Upper lobe of left lung (tissue), 4 donors: ENCODE data around the gene CSPG4.

ENCODE experiments used
- EP300 ChIP-seq, 4 donors: sonication (generic); formaldehyde crosslinking; IDR thresholded peaks; one replicate each; pipeline ENCODE4 v1.5.1; 2017; ENCODE audit warnings: antibody characterized with exemption in 4 of 4, control low read depth in 2 of 4
- POLR2A ChIP-seq, 4 donors: fragments of 450-650 bp; IDR thresholded peaks; one replicate each; pipeline ENCODE4 v1.5.1; 2016 to 2017; ENCODE audit warnings: antibody characterized with exemption in 4 of 4, mild to moderate bottlenecking in 2 of 4
- TF ChIP-seq, protein P1 (sequence below), 6 experiments: fragments of 450-650 bp in 4 of 6; fragments of 200-600 bp in 2 of 6; sonication (generic) in 2 of 6; IDR thresholded peaks; one replicate each; pipeline ENCODE4 v1.5.1; 2016 to 2019; ENCODE audit warnings: antibody characterized with exemption in 6 of 6

DNA sequence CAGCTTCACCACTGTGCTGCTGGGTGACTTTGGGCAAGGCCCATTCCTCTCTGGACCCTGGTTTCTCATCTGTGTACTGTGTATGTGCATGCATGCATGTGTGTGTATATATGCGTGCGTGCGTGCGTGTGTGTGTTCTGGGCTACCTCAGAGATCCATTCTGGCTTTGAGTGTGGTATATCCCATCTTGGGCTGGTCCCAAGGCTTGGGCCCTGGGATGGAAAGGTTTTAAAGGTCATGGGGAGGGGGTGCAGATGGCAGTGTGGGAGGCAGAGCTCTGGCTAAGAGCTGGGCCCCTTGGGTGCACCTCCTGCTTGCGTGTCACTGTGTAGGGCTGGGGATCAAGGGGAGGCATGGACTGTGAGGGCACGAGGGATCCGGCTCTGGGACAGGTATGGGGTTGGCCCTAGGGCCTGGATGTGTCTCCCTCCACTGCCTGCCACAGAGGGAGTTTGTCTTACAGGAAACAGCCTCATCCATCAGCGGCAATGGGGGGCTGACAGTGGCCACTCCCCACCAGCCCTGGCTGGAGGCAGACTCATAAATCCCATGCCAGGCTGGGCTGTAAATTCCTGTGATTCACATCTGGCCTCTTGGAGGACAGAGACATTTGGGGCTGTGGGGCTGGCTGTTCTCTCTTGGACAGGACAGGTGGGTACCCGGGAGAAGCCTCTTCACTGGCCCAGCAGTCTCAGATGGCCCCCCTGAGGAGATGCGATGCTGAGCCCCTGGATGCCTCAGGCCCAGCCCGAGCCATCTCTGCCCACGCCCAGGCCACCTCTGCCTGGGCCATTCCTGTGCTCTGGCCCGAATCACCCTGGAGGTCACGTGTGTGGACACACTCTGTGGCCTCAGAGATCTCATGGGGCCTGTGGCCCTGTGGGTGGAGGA is 21.4 kb upstream of the CSPG4 start:
- TF ChIP-seq, protein P1, sequence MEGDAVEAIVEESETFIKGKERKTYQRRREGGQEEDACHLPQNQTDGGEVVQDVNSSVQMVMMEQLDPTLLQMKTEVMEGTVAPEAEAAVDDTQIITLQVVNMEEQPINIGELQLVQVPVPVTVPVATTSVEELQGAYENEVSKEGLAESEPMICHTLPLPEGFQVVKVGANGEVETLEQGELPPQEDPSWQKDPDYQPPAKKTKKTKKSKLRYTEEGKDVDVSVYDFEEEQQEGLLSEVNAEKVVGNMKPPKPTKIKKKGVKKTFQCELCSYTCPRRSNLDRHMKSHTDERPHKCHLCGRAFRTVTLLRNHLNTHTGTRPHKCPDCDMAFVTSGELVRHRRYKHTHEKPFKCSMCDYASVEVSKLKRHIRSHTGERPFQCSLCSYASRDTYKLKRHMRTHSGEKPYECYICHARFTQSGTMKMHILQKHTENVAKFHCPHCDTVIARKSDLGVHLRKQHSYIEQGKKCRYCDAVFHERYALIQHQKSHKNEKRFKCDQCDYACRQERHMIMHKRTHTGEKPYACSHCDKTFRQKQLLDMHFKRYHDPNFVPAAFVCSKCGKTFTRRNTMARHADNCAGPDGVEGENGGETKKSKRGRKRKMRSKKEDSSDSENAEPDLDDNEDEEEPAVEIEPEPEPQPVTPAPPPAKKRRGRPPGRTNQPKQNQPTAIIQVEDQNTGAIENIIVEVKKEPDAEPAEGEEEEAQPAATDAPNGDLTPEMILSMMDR (IDR thresholded peaks at IDR 0.05): no peak
- TF ChIP-seq POLR2A (IDR thresholded peaks at IDR 0.05): no peak
- TF ChIP-seq EP300 (IDR thresholded peaks at IDR 0.05): no peak
